Measurements from ENCODE around the gene TMEM184B.

The TMEM184B gene

GRCh38 chr22:38276166-38276565 is 3.4 kb upstream of the TMEM184B start:
- no peak for DNase-seq

- DNase-seq: peak in 9 of 14 donors; percentile 41 to 86 (median 75)
Observed at GRCh38 chr22:38273135-38273826, 471 bp upstream of the TMEM184B start.

- DNase-seq: peak in 3 of 14 donors; percentile 29 to 63 (median 45)
Observed at GRCh38 chr22:38271927-38272372, 860 bp downstream of the TMEM184B start.

GRCh38 chr22:38271101-38271500 is 1.7 kb downstream of the TMEM184B start:
- no peak for DNase-seq

GRCh38 chr22:38270091-38270992 is 2.5 kb downstream of the TMEM184B start:
- peak in 9 of 14 donors; percentile 23 to 69 (median 47) for DNase-seq

- no peak for DNase-seq
Observed at GRCh38 chr22:38269466-38269865, 3.3 kb downstream of the TMEM184B start.

GRCh38 chr22:38267086-38267485 is 5.7 kb downstream of the TMEM184B start:
- no peak for DNase-seq

GRCh38 chr22:38266120-38266519 is 6.7 kb downstream of the TMEM184B start:
- DNase-seq: no peak

GRCh38 chr22:38264322-38264843 is 8.4 kb downstream of the TMEM184B start:
- DNase-seq: peak in 2 of 14 donors; percentile 15 to 17

GRCh38 chr22:38262051-38262795 is 10.6 kb downstream of the TMEM184B start:
- peak in 10 of 14 donors; percentile 40 to 78 (median 56) for DNase-seq

- DNase-seq: peak in 4 of 14 donors; percentile 41 to 64 (median 53)
Observed at GRCh38 chr22:38260761-38261681, 11.8 kb downstream of the TMEM184B start.

GRCh38 chr22:38259370-38259769 is 13.4 kb downstream of the TMEM184B start:
- DNase-seq: peak in 1 of 14 donors; percentile 19

GRCh38 chr22:38258895-38259294 is 13.9 kb downstream of the TMEM184B start:
- DNase-seq: no peak

- DNase-seq: peak in 1 of 14 donors; percentile 10
Observed at GRCh38 chr22:38257650-38258250, 15.1 kb downstream of the TMEM184B start.

GRCh38 chr22:38257181-38257580 is 15.6 kb downstream of the TMEM184B start:
- DNase-seq: peak in 1 of 14 donors; percentile 9

GRCh38 chr22:38255697-38256096 is 17.1 kb downstream of the TMEM184B start:
- no peak for DNase-seq

- DNase-seq: no peak
Observed at GRCh38 chr22:38251341-38251692, 21.5 kb downstream of the TMEM184B start.

GRCh38 chr22:38250643-38251340 is 22.0 kb downstream of the TMEM184B start:
- DNase-seq: no peak

- no peak for DNase-seq
Observed at GRCh38 chr22:38249803-38250642, 22.8 kb downstream of the TMEM184B start.
